GM06990 (cell line): ENCODE measurements around the gene MAP3K13.
"Not testable (repeated sequence)": the region's sequence is repeated elsewhere in the genome, so short reads cannot be mapped to it uniquely, and the experiment has no call there.

ENCODE experiments used
- DNase-seq: peaks from one replicate; pipeline ENCODE4 v3.0.0-alpha.2; 2011; ENCODE audit not compliant: insufficient read length; ENCODE audit errors: extremely low read depth
- H3K27me3 ChIP-seq: replicated peaks from 2 replicates; pipeline ENCODE4 v1.6.0; 2011; ENCODE audit warnings: low read length; ENCODE audit not compliant: control insufficient read depth, insufficient read depth
- H3K36me3 ChIP-seq: 2 replicates; pipeline ENCODE4 v1.5.1; 2011; ENCODE audit warnings: low read length; ENCODE audit not compliant: control insufficient read depth, insufficient read depth
- H3K4me3 ChIP-seq: replicated peaks from 2 replicates; pipeline ENCODE4 v1.5.1; 2011; ENCODE audit warnings: low read depth, mild to moderate bottlenecking, control low read depth, low read length
- CTCF ChIP-seq: IDR thresholded peaks from 2 replicates; pipeline ENCODE4 v1.5.1; 2011; ENCODE audit warnings: low read length, control low read depth, mild to moderate bottlenecking, inconsistent platforms; ENCODE audit not compliant: insufficient read depth, poor library complexity, severe bottlenecking

The MAP3K13 gene

DNA sequence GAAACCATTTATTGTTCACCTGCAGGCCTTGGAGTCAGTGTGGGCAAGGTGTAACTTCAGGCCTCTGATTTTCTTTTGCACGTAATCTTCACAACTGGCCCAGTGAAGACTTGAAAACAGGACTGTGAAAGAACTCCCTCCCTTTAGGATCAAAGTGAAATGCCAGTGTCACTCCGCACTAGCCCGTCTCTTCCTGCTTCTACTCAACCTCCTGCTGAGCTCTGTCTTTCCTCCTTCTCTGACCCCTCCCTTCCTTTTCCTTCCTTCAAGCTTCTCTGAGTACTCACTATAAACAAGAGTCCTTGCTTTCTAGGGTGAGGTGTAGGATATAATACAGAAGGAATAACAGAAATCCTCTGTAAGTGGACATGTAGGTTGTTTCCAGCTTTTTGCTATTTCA, 107.4 kb downstream of the MAP3K13 start:
- no peak overlapping the region for H3K4me3 ChIP-seq
- no peaks in the 10 kb centered on the region for H3K27me3 ChIP-seq
- H3K36me3 ChIP-seq, result peaks cover 6% of the 10 kb centered on the region
- no peak for TF ChIP-seq CTCF
- DNase-seq, result no peak

DNA sequence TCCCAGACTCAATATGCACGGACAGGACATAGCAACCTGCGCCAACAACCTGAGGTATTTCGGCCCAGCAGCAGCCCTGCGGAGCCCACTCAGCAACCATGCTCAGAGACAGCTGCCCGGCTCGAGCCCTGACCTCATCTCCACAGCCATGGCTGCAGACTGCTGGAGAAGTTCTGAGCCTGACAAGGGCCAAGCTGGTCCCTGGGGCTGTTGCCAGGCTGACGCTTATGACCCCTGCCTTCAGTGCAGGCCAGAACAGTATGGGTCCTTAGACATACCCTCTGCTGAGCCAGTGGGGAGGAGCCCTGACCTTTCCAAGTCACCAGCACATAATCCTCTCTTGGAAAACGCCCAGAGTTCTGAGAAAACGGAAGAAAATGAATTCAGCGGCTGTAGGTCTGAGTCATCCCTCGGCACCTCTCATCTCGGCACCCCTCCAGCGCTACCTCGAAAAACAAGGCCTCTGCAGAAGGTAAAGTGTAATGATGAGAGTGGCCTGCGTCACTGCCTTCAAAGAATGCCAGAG, 110.4 kb downstream of the MAP3K13 start:
- no peak for DNase-seq
- Histone ChIP-seq H3K36me3 (peaks cover 6% of the 10 kb centered on the region), H3K27me3 (no peaks in the 10 kb centered on the region), H3K4me3 (no peak overlapping the region)
- TF ChIP-seq CTCF, result no peak

- H3K36me3 ChIP-seq, H3K27me3 ChIP-seq, DNase-seq, H3K4me3 ChIP-seq: not testable (repeated sequence)
These were observed 112.0 kb downstream of the MAP3K13 start for GRCh38 chr3:185474922-185475321.

DNA sequence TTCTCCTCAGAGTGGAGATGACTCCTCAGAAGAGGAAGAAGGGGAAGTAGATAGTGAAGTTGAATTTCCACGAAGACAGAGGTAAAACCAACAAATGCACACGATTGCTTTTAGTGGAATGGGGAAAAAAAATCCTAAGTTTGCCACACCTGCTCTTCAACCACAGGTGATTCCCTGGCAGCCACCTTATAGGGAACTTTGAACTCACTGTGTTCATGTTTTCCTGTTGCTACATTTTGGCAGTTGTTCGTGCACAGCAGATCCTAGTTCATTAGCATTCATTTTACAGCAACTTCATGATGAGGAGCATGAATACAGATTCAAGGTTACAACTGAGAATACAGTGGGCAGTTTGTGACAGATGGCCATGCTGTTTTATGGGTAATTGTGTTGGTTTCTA, 114.4 kb downstream of the MAP3K13 start:
- DNase-seq, result no peak
- no peak for TF ChIP-seq CTCF
- Histone ChIP-seq H3K4me3 (no peak overlapping the region), H3K27me3 (no peaks in the 10 kb centered on the region), H3K36me3 (peaks cover 11% of the 10 kb centered on the region)

DNA sequence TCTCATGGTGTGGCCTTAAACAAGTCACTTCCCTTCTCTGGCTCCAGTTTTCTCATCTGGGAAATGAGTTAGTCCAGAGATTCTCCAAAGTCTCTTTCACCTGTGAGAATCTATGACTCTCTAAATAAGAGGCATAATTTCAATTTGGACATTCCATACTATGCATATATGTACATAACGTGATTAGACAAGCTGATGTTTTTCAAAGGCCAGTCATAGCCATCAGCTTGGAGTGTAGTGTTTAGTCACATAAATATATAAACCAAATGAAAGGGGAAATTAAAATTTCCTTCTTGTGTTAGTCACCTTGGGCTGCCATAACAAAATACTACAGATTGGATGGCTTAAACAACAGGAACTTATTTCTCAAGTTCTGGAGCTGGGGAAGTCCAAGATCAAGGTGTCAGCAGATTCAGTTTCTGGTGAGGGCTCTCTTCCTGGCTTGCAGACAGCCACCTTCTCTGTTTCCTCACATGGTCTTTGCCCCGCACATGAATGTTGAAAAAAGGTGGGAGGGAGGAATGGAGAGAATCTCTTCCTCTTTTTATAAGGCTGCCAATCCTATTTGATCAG, 116.5 kb downstream of the MAP3K13 start:
- no peak overlapping the region for H3K4me3 ChIP-seq
- peaks cover 7% of the 10 kb centered on the region for H3K36me3 ChIP-seq
- no peak for DNase-seq
- no peaks in the 10 kb centered on the region for H3K27me3 ChIP-seq
- TF ChIP-seq CTCF, result no peak

DNA sequence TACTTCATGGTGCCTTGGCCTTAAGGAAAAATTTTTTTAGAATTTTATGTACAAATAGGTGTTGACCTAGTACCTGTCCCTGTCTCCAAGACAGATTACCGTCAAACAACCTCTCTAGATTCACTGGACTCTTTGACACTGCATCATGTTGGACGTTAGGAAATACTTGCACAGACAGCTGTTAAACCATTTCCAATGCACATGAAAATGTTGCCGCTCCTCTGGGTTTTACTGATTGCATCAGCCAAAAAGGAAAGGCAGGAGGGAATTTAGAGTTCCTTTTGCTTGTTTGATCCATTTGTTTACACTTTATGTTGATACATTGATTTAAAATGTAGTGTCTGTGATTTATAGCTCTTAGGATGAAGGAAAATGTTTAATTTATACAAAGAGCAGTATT, 121.4 kb downstream of the MAP3K13 start:
- H3K36me3 ChIP-seq, result peaks cover 11% of the 10 kb centered on the region
- no peak for DNase-seq
- TF ChIP-seq CTCF, result no peak
- no peak overlapping the region for H3K4me3 ChIP-seq
- no peaks in the 10 kb centered on the region for H3K27me3 ChIP-seq
